NT2/D1 (cell line): Measurements from ENCODE around the gene TRPM4.

Experiments used
- SUZ12 ChIP-seq: IDR thresholded peaks from 2 replicates; pipeline ENCODE4 v1.6.1; 2011; ENCODE audit not compliant: insufficient read length, insufficient read depth; ENCODE audit errors: extremely low read depth
- YY1 ChIP-seq: IDR thresholded peaks from 2 replicates; pipeline ENCODE4 v1.6.1; 2011; ENCODE audit not compliant: insufficient read length, insufficient read depth

DNA sequence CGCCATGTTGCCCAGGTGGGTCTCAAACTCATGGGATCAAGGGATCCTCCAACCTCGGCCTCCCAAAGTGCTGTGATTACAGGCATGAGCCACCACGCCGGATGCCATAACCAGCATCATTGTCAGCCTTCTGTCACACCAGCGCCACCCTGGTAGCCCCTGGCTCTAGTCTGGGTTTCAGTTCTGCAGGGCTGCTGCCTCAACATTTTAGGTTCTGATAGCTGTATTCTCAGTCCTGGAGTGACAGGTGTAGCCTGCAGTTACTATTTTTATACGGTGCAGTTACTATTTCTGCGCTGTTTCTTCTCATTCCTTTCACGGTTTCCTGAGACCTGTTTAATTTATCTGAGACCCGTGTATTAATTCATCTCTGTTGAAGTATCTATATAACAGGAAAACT lies 57.1 kb downstream of the TRPM4 start:
- no peak for TF ChIP-seq SUZ12
- TF ChIP-seq YY1, result no peak
